Measurements from ENCODE around the gene ITGA3.

The ITGA3 gene

GRCh38 chr17:50050431-50051032, 5.4 kb upstream of the ITGA3 start:
- H3K27ac ChIP-seq (ENCODE audit: low read length), result no peak overlapping the region
- TF ChIP-seq CTCF (IDR thresholded peaks at IDR 0.05; ENCODE audit: borderline replicate concordance, extremely low read depth, low read length, poor library complexity, severe bottlenecking), result no peak
- no peak for TF ChIP-seq EZH2 (IDR thresholded peaks at IDR 0.05; ENCODE audit: borderline replicate concordance, low read depth, low read length, severe bottlenecking)
- DNase-seq, result no peak
- no peak overlapping the region for H3K4me2 ChIP-seq (ENCODE audit: insufficient read depth, low read length)
- no peak overlapping the region for H2AFZ ChIP-seq (ENCODE audit: low read depth, low read length)
- H3K4me1 ChIP-seq (ENCODE audit: insufficient read depth, low read length), result peaks cover 5% of the 10 kb centered on the region
- H3K9me3 ChIP-seq (ENCODE audit: insufficient read depth, low read length, severe bottlenecking), result no peaks in the 10 kb centered on the region
- ATAC-seq (ENCODE audit: insufficient read depth, low read depth), result no peak
- H4K20me1 ChIP-seq (ENCODE audit: insufficient read depth, low read length), result peaks cover 7% of the 10 kb centered on the region; the same call in 1 of the 2 replicates
- H3K4me3 ChIP-seq (ENCODE audit: low read depth in 1 of 2, low read length in 2 of 2), result no peak overlapping the region
- H3K36me3 ChIP-seq (ENCODE audit: insufficient read depth, low read length), result no peaks in the 10 kb centered on the region
- peaks cover 21% of the 10 kb centered on the region for H3K27me3 ChIP-seq (ENCODE audit: insufficient read depth, low read length, poor library complexity)
- H3K79me2 ChIP-seq (ENCODE audit: insufficient read depth, low read length), result no peaks in the 10 kb centered on the region
- no peak overlapping the region for H3K9ac ChIP-seq (ENCODE audit: low read depth, low read length)

GRCh38 chr17:50051082-50051576, 4.8 kb upstream of the ITGA3 start:
- Histone ChIP-seq H3K4me1 (ENCODE audit: insufficient read depth, low read length) (peaks cover 11% of the 10 kb centered on the region), H3K79me2 (ENCODE audit: insufficient read depth, low read length) (no peaks in the 10 kb centered on the region), H3K9me3 (ENCODE audit: insufficient read depth, low read length, severe bottlenecking) (no peaks in the 10 kb centered on the region), H3K4me2 (ENCODE audit: insufficient read depth, low read length) (no peak overlapping the region), H3K27me3 (ENCODE audit: insufficient read depth, low read length, poor library complexity) (peaks cover 27% of the 10 kb centered on the region), H3K9ac (ENCODE audit: low read depth, low read length) (no peak overlapping the region), H3K36me3 (ENCODE audit: insufficient read depth, low read length) (no peaks in the 10 kb centered on the region), H4K20me1 (ENCODE audit: insufficient read depth, low read length) (peaks cover 7% of the 10 kb centered on the region; the same call in 1 of the 2 replicates), H3K27ac (ENCODE audit: low read length) (no peak overlapping the region), H2AFZ (ENCODE audit: low read depth, low read length) (no peak overlapping the region), H3K4me3 (ENCODE audit: low read depth in 1 of 2, low read length in 2 of 2) (no peak overlapping the region)
- ATAC-seq (ENCODE audit: insufficient read depth, low read depth), result peak; percentile 44
- peak; percentile 44 for DNase-seq
- no peak for TF ChIP-seq EZH2 (IDR thresholded peaks at IDR 0.05; ENCODE audit: borderline replicate concordance, low read depth, low read length, severe bottlenecking)
- TF ChIP-seq CTCF (IDR thresholded peaks at IDR 0.05; ENCODE audit: borderline replicate concordance, extremely low read depth, low read length, poor library complexity, severe bottlenecking), result no peak

- Histone ChIP-seq H3K4me1 (ENCODE audit: insufficient read depth, low read length) (peaks cover 16% of the 10 kb centered on the region), H3K4me2 (ENCODE audit: insufficient read depth, low read length) (no peak overlapping the region), H3K9ac (ENCODE audit: low read depth, low read length) (no peak overlapping the region), H4K20me1 (ENCODE audit: insufficient read depth, low read length) (peaks cover 9% of the 10 kb centered on the region), H3K79me2 (ENCODE audit: insufficient read depth, low read length) (no peaks in the 10 kb centered on the region), H3K36me3 (ENCODE audit: insufficient read depth, low read length) (no peaks in the 10 kb centered on the region), H2AFZ (ENCODE audit: low read depth, low read length) (no peak overlapping the region), H3K9me3 (ENCODE audit: insufficient read depth, low read length, severe bottlenecking) (no peaks in the 10 kb centered on the region), H3K4me3 (ENCODE audit: low read depth in 1 of 2, low read length in 2 of 2) (no peak overlapping the region), H3K27me3 (ENCODE audit: insufficient read depth, low read length, poor library complexity) (peaks cover 32% of the 10 kb centered on the region), H3K27ac (ENCODE audit: low read length) (no peak overlapping the region)
- no peak for DNase-seq
- no peak for ATAC-seq (ENCODE audit: insufficient read depth, low read depth)
- TF ChIP-seq EZH2 (IDR thresholded peaks at IDR 0.05; ENCODE audit: borderline replicate concordance, low read depth, low read length, severe bottlenecking) (no peak), CTCF (IDR thresholded peaks at IDR 0.05; ENCODE audit: borderline replicate concordance, extremely low read depth, low read length, poor library complexity, severe bottlenecking) (no peak)
These were observed 4.3 kb upstream of the ITGA3 start for GRCh38 chr17:50051606-50052005.

Data from DND-41 (cell line).